ENCODE measurements around the gene FAM131B.

FAM131B gene

GRCh38 chr7:143320620-143321019 is 41.9 kb downstream of the FAM131B start:
- DNase-seq = no peak

- DNase-seq = no peak
Observed at GRCh38 chr7:143318661-143319060, 43.9 kb downstream of the FAM131B start.

- DNase-seq = no peak
Observed at GRCh38 chr7:143316492-143316891, 46.0 kb downstream of the FAM131B start.

- DNase-seq = no peak
Observed at GRCh38 chr7:143315776-143316175, 46.7 kb downstream of the FAM131B start, which contains the start of gene CLCN1. CLCN1 (plus strand) TSS chr7:143316111; CDS start chr7:143316213, 102 bp downstream.

GRCh38 chr7:143314127-143314526 is 48.4 kb downstream of the FAM131B start:
- no peak for DNase-seq

- no peak for DNase-seq
Observed at GRCh38 chr7:143308632-143309031, 53.9 kb downstream of the FAM131B start.

- DNase-seq = peak; percentile 4
Observed at GRCh38 chr7:143305423-143306070, 57.0 kb downstream of the FAM131B start.

GRCh38 chr7:143304938-143305337 is 57.6 kb downstream of the FAM131B start:
- DNase-seq = no peak

- no peak for DNase-seq
Observed at GRCh38 chr7:143303733-143304132, 58.8 kb downstream of the FAM131B start.

Data from NCI-H1105 treated with DMSO at 0.1 percent for 48 hours (cell line).